GM08714 (cell line): Measurements from ENCODE around the gene SAP30BP.

Source experiments
- H3K4me3 ChIP-seq: fragments of 200-500 bp; sonication (Bioruptor generic); 2 replicates; pipeline ENCODE4 v1.5.1; 2014; ENCODE audit warnings: mild to moderate bottlenecking, low read length, inconsistent platforms
- ZNF274 ChIP-seq: IDR thresholded peaks from 2 replicates; pipeline ENCODE4 v1.6.1; 2012; ENCODE audit warnings: mild to moderate bottlenecking, low read depth, low read length

SAP30BP gene

GRCh38 chr17:75721463-75722011, 54.4 kb downstream of the SAP30BP start:
- no peak for TF ChIP-seq ZNF274
- H3K4me3 ChIP-seq = no peak overlapping the region

DNA sequence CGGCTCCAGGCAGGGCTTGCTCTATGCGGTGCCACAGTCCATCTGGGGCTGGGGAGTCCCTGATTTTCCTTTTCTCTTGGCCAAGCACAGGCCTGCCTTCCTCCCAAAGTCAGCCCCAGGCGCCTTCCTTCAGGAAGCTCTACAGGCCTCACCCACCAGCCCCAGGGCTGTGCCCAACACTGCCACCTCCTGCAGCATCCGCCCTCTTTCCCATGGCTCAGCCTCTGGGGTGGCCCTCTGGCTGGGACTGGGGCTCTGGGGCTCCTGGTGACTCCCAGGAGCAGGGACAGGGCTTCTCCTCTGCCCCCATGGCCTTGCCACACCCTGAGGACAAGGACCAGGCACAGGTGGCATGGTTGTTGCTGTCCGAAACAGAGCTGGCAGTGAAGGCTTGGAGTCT, 54.9 kb downstream of the SAP30BP start:
- no peak overlapping the region for H3K4me3 ChIP-seq
- TF ChIP-seq ZNF274 = no peak

- no peak for TF ChIP-seq ZNF274
- H3K4me3 ChIP-seq = no peak overlapping the region
Measured at GRCh38 chr17:75722542-75723095, 55.5 kb downstream of the SAP30BP start.

- TF ChIP-seq ZNF274 = no peak
- no peak overlapping the region for H3K4me3 ChIP-seq
Measured at GRCh38 chr17:75723171-75723930, 56.2 kb downstream of the SAP30BP start.

DNA sequence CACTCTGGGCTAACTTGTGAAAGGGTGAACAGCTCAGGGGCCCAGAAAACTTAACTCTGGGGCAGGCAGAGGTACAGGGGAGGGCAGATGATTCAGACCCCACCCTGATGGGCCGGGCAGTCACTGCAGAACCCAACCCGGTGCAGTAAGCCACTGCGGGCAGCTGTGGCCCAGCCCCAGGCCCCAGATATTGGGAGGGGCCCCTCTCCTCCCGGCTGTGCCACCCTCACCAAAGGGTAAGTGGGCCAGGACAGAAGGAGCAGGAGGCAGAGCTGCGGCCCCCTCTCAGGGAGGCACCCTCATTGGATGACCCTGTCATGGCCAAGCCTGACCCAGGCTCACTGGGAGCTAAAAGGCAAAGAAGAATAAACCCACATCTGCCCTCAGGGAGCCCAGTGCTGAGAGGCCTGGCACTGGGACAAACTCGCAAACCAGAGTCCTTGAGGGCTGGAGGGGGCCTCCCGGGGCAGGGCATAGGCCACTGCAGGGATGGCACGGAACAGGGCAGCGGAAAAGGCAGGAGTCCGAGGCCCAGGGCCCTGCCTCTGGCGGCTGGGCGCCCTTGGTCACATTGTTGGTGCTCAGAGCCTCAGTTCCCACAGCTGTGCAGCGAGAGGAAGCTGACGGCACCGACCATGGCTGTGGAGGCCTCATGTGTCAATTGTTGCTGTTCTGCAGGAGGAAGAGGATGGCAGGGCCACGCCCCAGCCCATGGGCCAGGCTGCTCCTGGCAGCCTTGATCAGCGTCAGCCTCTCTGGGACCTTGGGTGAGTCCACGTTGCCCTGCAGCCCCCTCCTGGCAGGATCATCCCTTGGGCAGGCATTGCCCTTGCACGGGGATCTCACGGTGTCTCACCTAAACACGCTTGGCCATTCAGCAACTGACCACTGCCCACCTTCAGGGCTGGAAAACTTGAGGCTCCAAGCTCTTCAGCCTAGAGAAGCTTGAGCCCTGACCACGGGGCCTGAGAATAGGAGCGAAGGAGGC, 57.2 kb downstream of the SAP30BP start:
- no peak for TF ChIP-seq ZNF274

GRCh38 chr17:75725504-75725903, 58.4 kb downstream of the SAP30BP start:
- no peak overlapping the region for H3K4me3 ChIP-seq
- TF ChIP-seq ZNF274 = no peak

More for the DNA sequence above, 57.2 kb downstream of the SAP30BP start:
- no peak overlapping the region for H3K4me3 ChIP-seq

GRCh38 chr17:75727391-75727790, 60.3 kb downstream of the SAP30BP start:
- no peak for TF ChIP-seq ZNF274
- no peak overlapping the region for H3K4me3 ChIP-seq

GRCh38 chr17:75729351-75729750, 62.2 kb downstream of the SAP30BP start:
- H3K4me3 ChIP-seq = no peak overlapping the region
- no peak for TF ChIP-seq ZNF274

DNA sequence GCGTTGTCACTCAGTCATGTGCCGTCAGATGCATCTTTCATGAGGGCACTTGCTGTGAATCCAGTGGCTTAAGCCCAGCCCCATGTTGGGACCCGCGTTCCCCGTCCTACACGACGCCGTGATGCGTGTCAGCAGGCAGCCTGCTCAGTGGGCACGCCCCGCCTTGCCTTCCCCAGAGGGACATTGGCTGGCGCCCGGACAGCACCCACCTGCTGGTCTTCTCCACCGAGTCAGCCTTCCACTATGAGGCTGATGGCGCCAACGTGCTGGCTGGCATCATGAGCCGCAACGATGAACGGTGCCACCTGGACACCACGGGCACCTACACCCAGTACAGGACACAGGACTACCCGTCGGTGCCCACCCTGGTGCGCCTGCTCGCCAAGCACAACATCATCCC, 62.9 kb downstream of the SAP30BP start:
- TF ChIP-seq ZNF274 = no peak
- no peak overlapping the region for H3K4me3 ChIP-seq

GRCh38 chr17:75731086-75731715, 64.1 kb downstream of the SAP30BP start:
- H3K4me3 ChIP-seq = no peak overlapping the region
- TF ChIP-seq ZNF274 = no peak

GRCh38 chr17:75731716-75732498, 64.8 kb downstream of the SAP30BP start:
- TF ChIP-seq ZNF274 = no peak
- no peak overlapping the region for H3K4me3 ChIP-seq

DNA sequence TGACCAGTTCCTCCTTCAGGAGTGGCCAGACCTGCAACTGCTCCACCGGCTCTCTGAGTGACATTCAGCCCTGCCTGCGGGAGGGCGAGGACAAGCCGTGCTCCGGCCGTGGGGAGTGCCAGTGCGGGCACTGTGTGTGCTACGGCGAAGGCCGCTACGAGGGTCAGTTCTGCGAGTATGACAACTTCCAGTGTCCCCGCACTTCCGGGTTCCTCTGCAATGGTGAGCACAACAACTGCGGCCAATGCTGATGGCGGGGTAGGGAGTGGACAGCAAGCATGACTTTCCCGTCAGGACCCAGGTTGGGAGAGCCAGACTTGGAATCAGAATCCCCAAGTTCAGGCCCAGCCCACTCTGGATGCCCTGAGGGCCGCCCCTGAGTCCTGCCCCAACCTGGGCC, 66.3 kb downstream of the SAP30BP start:
- no peak overlapping the region for H3K4me3 ChIP-seq
- TF ChIP-seq ZNF274 = no peak

DNA sequence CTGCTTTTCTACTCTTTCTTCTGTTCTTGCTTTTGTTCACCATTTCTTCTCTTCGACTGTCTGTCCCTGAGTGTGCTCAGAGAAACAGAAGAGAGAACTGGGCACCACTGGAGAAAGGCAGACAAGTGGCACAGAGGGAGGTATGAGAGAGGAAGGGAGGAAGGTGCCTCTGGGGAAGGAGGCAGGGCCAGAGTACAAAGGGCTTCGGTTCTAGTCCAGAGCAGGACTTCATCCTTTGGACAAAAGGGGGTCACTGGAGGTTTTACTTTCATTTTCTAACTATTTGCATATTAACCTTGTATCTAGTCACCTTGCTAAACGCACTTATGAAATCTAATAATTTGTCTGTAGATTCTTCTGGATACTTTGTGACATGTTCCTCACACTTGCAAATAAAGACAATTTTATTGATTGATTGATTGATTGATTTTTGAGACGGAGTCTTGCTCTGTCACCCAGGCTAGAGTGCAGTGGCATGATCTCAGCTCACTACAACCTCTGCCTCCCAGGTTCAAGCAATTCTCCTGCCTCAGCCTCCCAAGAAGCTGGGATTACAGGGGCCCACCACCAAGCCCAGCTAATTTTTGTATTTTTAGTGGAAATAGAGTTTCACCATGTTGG, 67.6 kb downstream of the SAP30BP start:
- TF ChIP-seq ZNF274 = no peak

More for the DNA sequence above, 67.6 kb downstream of the SAP30BP start:
- no peak overlapping the region for H3K4me3 ChIP-seq
